ENCODE results near the gene ICAM1. TPM values are rescaled to one million over a fixed set of nuclear protein-coding genes. Genes with fewer than 3 reads are reported as not detected.

ICAM1 gene
- polyA plus RNA-seq, 1 of the 3 experiments (the other 2 are of a cell fraction), result 14.5 TPM

- ChIA-PET POLR2A (no interaction called here), CTCF (interaction anchor here (2.1 kb wide), 1 partner anchor 28 kb away, joined by 7 read pairs; no protein-coding TSS in a partner anchor)
- H2AFZ ChIP-seq (ENCODE audit: low read depth), result no peak overlapping the region
- H3K9ac ChIP-seq, result no peak overlapping the region
- no peaks in the 10 kb centered on the region for H3K36me3 ChIP-seq (replicated peaks in 1 of 2; ENCODE audit: control insufficient read depth in 1 of 2, insufficient read depth in 2 of 2, low read length in 1 of 2)
- H3K4me1 ChIP-seq (ENCODE audit: control insufficient read depth in 1 of 2, insufficient read depth in 2 of 2, low read depth in 1 of 2, low read length in 1 of 2), result peaks cover 0 to 16% of the 10 kb centered on the region in 2 experiments; a peak in 1 of 4 replicates
- no peaks in the 10 kb centered on the region for H3K9me3 ChIP-seq
- H3K79me2 ChIP-seq (ENCODE audit: insufficient read depth), result no peaks in the 10 kb centered on the region
- no peaks in the 10 kb centered on the region for H3K27me3 ChIP-seq (ENCODE audit: insufficient read depth)
- H3K4me3 ChIP-seq (ENCODE audit: low read depth in 2 of 2, low read length in 1 of 2), result no peak overlapping the region
- H3F3A ChIP-seq (replicated peaks; ENCODE audit: insufficient read depth), result no peaks in the 10 kb centered on the region
- WGBS (ENCODE audit: low lambda C conversion rate), result 89% methylated on average over 14 of the region's 14 CpGs
- DNase-seq, result no peak
- H4K20me1 ChIP-seq (ENCODE audit: insufficient read depth), result no peaks in the 10 kb centered on the region
- no peaks in the 10 kb centered on the region for H3K9me2 ChIP-seq
- no peak for TF ChIP-seq ZBTB33 (IDR thresholded peaks at IDR 0.05; ENCODE audit: borderline replicate concordance, low read depth)
- TF ChIP-seq PBX3 (IDR thresholded peaks at IDR 0.05), result no peak
- TF ChIP-seq MXI1 (IDR thresholded peaks at IDR 0.05; ENCODE audit: low read depth, low read length), result no peak
- TF ChIP-seq RAD21 (IDR thresholded peaks at IDR 0.05; ENCODE audit: low read length), result no peak
- TF ChIP-seq TCF12 (IDR thresholded peaks at IDR 0.05), result no peak
- TF ChIP-seq SIN3A (IDR thresholded peaks at IDR 0.05; ENCODE audit: borderline replicate concordance, low read depth, low read length), result no peak
- no peak for TF ChIP-seq JUND (IDR thresholded peaks at IDR 0.05)
- no peak for TF ChIP-seq IRF3 (IDR thresholded peaks at IDR 0.05; ENCODE audit: low read depth, low read length)
- no peak for TF ChIP-seq USF1 (IDR thresholded peaks at IDR 0.05; ENCODE audit: borderline replicate concordance, low read depth)
- TF ChIP-seq GATA2 (CRISPR knock-in tag; IDR thresholded peaks at IDR 0.05), result no peak
- TF ChIP-seq ELF1 (IDR thresholded peaks at IDR 0.05), result no peak
- no peak for TF ChIP-seq NRF1 (IDR thresholded peaks at IDR 0.05; ENCODE audit: low read depth, low read length)
- TF ChIP-seq RXRA (IDR thresholded peaks at IDR 0.05; ENCODE audit: borderline replicate concordance, low read depth), result no peak
- TF ChIP-seq TAF1 (IDR thresholded peaks at IDR 0.05; ENCODE audit: borderline replicate concordance, low read depth, low read length), result no peak
- TF ChIP-seq MEF2A (IDR thresholded peaks at IDR 0.05; ENCODE audit: borderline replicate concordance, low read depth), result no peak
- TF ChIP-seq POLR2AphosphoS5 (IDR thresholded peaks at IDR 0.05; ENCODE audit: low read depth, low read length), result no peak
- no peak for TF ChIP-seq FOXJ3 (CRISPR knock-in tag; IDR thresholded peaks at IDR 0.05)
- TF ChIP-seq GABPA (IDR thresholded peaks at IDR 0.05; ENCODE audit: low read depth), result no peak
- no peak for TF ChIP-seq RCOR1 (IDR thresholded peaks at IDR 0.05; ENCODE audit: low read length)
- H3K27ac ChIP-seq (ENCODE audit: low read depth in 2 of 2, low read length in 1 of 2), result no peak overlapping the region
- no peak overlapping the region for H3K4me2 ChIP-seq
Observed at GRCh38 chr19:10222201-10222890, 48.6 kb upstream of the ICAM1 start.
